Activated CD8-positive, alpha-beta memory T cell treated with anti-CD3 and anti-CD28 coated beads for 1 hour (primary cell): ENCODE data around the gene HEYL.

Experiments used
- DNase-seq, 2 donors: peaks; one replicate each; pipeline ENCODE4 v3.0.0-alpha.2; 2020; ENCODE audit warnings: low read depth in 1 of 2; ENCODE audit errors: extremely low read depth in 1 of 2

The HEYL gene

DNA sequence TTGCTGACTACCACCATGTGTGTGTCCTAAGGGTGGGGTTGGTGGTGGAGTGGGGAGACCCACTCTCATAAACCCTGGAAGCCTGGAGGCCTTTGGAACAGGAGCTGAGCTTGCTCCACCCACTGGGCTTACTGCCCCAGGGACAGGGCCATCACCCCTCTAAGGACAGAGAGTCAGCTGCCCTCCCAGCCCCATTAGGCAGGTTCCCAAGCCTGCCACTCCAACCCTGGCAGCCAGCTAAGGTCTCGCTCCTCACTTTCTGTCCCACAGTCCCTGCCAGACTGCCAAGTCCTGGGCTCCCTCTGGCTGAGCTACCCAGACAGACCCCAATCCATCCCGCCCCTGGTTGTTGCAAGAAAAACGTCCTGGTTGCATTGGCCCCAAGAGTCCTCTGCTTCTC, 28.7 kb upstream of the HEYL start:
- DNase-seq, result no peak

DNA sequence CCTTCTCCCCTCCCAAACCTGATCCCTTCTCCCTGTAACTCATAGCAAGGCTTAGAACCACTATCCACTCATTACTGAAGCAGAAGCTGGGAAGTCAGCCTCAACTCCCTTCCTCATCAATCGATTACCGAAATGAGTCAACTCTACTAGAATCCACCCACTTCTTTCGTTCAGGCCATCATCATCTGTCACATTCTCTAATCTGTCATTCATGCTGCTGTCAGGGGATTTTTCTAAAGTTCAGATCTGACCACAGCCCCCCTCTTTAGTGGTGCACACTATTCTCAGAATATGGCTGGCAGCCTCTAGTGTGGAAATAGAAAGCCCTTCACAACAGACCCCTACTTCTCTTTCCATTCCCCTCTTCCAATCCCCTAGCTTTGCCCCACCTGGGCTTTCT, 27.3 kb upstream of the HEYL start:
- DNase-seq, result no peak

DNA sequence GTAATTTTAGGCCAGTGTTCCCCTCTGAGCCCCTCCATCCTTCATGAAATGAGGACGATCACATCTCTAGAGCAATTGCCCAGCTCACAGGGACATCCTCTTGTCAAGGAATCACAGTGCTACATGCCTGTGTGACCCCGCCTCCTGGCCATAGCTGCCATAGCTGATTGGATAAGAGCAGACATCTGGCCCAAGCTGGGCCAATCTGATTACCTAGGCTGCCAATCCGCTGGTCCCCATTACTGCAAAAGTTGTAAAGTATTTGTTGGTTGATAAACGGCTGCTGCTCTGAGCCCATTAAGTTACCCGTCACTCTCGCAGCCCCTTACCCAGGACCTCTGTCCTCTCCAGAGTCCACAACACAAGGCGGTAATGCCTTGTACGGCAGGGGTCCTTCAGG, 24.1 kb upstream of the HEYL start:
- DNase-seq, result no peak

DNA sequence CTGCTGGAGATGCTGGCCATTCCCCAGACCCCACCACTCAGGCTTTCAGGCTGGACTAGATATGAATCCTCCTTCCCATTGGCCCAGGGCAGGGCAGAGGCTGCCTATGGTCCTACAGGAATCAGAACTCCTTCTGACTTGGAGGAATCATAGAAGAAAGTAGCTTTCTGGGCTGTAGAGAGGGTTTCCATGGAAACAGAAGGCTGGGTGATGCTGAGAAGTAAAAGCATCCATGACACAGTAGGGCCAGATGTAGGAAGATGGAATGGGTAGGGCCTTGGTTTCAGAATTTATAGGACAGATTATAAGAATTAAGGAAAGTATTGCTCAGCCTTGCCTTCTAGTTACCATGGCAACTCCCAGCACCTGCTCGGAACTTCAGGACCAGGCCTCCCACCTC, 23.4 kb upstream of the HEYL start:
- no peak for DNase-seq

DNA sequence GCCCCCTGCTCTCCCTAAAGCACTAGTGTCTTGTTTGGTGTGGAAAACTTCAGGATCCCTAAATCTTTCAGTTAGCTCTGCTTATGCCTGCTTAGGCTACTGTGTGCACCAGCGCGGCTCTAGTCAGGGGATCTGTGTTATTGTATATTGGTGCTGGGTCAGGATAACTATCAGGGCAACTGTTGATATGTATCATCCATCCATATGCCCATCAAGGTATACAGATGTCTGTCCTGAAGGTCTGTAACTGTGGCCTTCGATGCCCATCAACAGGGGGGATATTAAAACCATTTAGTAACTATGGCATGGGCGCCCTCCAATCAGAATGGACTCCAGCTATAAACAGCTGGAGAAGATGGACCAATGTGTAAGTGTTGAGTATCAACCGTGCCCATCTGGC, 20.1 kb upstream of the HEYL start:
- DNase-seq, result no peak

DNA sequence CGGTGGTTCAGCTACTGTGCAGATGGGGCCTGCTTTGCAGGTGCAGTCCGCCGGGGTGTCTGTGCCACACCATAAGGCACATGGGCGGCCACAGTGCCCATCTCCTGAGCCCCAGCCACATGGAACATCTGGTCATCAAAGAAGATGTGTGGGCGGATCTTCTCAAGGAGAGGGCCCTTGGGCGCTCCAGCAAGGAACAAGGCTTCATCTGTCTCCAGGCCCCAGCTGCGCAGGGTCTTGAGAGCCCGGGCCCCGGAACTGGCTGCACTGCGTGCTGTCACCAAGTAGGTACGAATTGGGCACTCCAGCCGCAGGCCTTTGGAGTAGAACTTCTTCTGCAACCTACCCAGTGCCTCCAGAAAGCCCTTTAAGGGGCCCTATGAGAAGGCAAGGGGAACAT, 19.7 kb upstream of the HEYL start:
- no peak for DNase-seq

DNA sequence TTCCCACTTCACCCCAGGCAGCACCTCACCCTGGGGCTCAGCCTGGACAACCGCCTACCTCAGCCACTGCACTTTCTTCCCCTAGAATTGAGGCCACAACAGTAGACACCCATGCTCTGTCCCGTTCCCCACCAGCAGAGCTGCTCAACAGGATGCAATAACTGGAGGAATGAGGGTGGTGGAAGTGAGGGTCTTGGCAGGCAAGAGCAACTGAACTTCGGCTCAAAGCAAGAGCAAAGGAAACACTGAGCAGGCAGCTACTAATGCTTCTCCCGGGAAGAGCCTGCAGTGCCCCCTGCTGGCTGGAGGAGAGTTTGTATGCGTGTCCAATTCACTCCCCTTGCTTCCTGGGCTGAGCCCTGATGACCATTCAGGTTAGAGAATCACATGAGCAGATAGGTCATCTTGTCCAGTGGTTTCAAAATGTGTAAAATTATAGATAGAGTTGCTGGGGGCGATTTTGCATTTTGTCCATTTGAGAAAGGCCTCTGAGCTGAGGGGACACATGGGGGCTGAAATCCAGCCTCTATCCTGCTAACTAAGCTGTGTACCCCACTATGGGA, 18.6 kb upstream of the HEYL start:
- DNase-seq, result peak in 1 of 2 donors; percentile 44

DNA sequence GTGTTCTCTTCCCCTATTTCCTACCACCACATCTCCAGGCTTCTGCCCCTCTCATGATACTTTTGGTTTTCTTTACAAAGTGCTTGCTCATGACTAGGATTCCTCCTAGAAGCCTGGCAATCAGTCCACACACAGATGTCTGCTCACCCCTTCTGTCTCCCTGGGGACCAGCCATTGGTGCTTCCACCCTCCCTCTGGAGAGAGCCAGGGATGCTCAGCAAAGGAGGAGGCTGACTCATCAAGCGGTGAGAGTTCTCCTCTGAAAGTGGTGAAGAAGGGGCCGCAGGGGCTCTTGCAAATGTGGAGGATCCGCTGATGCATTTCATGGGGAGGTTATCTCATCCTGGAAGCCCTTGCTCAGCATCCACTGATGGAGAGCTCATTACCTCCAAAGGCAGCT, 18.0 kb upstream of the HEYL start:
- no peak for DNase-seq

DNA sequence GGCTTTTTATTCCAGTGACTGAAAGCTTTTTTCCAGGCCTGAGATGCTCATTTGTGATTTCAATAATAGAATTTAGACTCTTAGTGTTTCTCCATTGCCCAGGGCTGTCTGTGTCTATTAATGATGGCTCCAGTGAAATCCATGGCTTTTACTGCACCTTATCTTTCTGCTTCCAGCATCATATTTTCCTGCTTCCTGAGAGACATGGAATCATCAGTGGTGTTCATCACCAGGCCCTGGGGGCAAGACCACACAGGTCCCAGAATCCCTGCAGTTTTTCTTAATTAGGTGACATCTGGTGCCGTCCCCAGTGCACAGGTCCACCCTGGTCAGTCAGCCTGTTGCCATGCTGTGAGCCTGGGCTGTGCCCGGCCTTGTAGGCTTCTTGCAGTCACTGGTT, 16.9 kb upstream of the HEYL start:
- DNase-seq, result no peak

DNA sequence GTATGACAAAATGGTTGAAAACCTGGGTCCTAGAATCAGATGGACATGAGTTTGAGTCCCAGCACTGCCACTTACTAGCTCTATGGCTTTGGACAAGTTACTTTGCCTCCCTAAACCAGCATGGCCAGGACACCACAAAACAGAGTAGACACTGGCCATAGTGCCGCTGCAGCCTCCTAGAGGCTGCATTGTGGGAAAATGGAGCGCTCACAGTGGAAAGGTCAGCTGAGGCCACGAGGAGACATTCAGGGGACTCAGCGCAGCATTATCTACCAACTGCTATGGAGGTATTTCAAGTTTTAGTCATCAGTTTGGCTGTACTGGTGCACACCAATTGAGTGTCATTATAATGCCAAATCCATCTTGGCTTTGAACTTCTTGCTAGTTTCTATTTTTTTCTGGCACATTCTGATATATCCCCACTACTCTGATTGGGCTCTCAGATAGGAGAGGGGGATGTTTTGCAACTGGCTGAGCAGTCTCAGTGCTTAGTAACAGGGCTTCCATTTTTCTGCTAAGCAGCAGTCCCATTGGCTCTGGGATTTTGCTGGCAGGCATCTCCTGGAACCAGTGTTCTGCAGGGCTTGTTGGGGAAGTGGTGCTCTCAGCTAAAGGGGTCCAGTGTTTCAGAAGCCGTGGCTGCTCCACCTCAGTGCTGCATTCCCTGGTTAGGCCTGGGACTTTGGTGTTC, 16.3 kb upstream of the HEYL start:
- no peak for DNase-seq

DNA sequence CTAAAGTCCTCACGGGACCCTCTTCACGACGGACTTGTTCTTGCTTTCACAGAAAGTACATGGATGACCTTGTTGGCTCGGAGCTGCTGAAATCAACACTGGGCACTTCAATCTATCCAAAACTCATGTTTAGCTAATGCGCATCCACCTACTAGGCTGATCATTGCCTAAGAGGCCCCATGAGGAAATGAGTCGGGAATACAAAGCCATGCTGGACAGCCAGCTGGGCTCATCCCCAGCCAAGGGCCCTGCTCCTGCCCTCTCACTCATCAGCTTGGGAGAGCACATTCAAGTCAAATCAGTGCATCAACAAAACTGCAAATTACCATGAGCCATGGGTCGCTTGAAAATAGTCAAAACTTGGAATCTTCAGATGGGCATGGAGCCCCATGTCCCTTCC, 14.8 kb upstream of the HEYL start:
- no peak for DNase-seq

DNA sequence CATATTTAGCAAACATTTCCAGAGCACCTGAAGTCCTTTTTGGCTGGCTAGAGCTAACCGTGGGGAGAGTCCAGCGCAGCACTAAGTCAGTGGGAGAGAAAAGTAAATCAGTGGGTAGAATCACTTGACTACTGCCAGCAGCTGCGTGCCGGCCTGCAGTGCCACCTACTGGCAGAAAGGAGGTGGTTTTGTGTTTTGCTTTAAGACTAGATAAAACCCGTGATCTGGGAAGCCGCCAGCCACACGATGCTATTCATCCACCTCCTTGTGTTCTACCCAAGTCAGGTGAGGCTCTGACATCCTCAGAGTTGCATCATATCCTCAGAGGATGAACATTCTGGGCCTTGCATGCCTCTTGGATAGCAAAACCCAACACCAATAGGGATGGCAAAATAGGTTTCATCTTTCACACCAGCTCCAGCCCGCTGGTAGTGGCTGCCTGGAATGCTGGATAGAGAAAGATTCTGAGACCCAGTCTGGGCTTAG, 14.1 kb upstream of the HEYL start:
- DNase-seq, result peak in 1 of 2 donors; percentile 61

DNA sequence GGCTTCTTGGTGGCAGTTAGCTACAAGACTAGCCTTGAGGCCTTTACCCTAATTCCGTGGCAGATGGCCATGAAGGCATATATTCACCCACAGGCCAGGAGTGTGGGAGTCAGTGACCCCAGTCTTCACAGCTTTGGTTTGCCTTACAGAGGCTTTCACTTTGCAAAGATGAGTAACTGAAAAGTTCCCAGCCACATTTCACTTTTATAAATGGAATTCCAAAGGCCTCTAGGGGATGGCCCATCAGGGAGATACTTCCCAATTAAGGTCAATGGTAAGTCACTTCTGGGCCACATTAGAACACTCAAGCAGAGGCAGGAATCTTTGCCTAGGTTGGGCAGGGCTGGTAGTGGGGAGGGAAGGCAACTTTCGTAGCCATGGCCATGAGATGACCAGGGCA, 13.1 kb upstream of the HEYL start:
- DNase-seq, result no peak

DNA sequence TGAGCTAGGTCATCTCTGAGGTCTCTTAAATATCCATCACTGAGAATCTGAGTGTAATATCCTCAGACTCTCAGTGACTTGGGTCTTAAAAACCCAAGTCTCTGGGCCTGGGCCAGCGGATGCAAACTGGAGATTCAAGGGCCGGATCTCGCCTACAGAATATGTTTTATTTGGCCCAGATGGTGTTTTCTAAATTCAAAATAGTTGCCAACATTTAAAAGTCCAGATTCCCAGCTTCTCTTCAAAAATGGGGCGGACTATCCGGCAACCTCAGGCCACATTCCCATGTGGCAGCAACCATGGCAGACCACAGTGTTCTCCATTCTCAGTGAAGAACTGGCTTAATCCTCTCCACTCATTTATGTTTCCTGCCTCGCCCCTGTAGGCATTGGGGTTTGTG, 12.7 kb upstream of the HEYL start:
- DNase-seq, result no peak

DNA sequence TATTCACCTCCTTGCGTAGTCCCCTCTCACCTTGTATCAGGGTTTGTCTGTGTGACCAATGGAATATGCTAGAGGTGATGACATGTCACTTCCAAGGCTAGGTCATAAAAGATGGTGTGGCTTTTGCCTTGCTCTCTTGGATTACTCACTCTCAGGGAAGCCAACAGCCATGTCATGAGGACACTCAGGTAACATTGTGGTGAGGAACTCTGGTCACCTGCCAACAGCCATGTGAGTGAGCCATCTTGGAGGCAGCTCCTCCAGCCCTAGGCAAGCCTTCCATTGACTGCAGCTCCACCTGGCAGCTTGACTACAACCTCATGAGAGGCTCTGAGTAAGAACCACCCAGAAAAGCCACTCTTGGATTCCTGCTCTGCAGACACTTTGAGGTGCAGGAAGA, 11.0 kb upstream of the HEYL start:
- DNase-seq, result no peak

DNA sequence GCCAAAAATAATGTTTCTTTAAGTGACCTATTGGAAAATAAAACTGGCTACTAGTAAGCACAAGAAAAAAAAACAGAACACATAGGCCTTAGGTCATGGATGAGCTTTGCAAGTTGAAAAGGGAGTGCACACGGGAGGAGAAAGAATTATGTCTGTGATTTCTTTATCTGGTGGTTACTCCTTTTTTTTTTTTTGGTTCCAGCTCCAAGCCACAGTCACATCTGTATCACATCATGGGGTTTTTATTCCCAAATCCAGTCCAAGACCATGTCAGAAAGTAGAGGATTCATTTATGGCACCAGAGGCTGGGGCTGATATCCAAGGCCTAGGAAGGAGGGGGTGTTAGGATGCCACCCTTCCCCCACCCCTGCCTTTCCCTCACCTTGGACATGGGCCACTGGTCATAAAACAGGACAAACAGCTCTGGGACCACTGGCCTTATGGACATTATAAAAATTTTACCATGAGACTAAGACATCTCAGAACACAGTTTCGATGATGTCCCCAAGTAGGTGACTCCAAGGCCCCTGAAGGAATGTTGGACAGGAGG, 10.3 kb upstream of the HEYL start:
- DNase-seq, result no peak

DNA sequence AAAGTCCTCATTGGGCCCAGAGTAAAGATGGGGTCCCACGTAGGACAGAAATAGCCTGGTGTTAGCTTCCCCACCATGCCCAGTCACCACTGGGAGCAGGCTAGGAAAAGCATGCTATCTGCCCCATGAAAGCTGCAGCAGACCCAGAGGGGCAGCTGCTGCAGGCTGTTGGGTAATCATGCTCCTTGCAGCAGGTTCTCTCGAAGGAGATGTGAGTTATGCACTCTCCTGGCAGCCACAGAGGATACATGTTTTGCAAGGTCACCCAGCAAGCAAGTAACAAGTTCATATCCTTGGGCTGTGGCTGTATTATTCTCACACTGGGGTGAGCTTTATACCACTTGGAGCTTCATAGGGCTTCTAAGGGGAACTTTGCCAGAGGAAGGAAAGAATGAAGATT, 9.1 kb upstream of the HEYL start:
- DNase-seq, result no peak

DNA sequence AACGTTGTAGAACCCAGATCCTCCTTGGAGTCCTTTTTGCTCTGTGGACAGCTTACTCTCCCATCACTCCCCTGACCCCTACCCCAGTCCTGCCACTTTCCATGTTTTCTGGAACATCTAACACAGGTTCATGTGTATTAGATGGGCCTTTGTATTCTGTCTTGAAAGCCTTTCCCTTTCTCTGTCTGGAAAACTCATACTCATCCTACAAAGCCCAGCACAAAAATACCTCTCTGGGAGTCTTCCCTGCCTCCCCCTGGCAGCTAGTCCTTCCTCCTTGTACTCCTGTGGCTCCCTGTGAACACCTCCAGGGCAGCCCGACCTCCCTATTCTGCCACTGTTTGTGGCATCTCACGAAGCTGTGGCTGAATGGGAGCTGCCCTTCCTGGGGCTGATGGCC, 7.8 kb upstream of the HEYL start:
- no peak for DNase-seq

DNA sequence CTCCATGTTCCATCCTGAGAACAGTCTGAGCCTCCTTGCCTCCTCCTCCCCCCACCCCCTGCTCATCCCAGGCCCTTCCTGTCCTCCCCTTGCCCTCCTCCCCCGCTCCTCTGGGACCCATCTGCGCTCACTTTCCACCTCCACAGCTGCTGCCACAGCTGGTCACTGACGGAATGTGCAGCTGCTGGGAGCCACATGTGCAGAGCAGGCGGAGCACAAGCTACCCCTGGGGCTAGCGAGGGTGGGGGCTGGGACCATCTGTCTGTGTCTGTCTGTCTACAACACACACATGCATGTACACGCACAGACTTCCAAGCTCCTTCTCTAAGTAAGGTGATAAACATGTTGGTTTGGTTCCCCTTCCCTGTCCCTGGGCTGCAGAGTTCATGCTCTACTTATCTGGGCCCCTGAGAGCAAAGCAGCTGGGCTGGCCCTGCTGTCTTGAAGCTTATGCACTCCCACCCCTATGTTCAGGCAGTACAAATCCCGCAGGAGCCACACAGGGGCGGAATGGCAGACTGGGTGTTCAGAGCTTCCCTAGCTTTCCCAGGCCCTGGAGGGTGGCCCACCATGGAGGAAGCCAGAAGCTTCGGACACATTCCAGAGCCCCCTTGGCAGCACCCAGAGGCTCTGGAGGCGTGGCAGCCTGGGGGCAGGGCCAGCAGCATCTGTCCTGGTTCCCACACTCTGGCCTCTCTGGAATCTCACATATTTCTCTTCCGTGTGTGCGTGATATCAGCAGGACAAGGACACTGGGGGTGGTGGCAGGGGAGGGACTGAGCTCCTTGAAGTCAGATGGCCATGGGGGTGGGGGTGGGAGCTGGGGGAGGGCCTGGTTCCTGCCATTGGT, 7.0 kb upstream of the HEYL start:
- no peak for DNase-seq

DNA sequence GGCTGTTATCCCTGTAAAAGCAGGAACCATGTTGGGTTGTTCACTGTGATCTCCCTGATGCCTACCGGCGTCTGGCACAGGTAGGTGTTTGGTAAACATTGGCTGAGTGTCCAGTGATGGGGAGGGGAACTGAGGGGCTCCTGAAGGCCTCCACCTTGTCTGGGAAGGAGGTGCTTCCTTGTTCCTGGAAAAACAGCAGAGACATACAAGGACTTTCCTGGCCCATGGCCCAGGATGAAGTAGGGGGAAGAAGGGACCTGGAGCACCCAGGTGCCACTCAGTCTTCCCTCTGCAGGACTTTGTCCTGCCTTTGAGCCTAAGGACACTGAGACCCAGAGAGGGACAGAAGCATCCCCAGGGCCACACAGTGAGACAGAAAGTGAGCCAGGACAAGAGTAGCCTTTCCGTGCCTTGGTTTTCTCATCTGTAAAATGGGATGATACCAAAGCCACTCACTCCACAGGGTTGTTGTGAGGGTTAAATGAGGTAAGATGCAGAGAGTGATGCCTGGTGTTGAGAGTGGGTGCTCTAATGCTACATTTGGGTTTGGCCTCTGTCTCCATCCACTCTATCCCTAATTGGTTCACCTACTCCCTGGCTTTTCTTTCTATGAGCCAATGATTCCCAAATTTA, 6.1 kb upstream of the HEYL start:
- DNase-seq, result no peak

DNA sequence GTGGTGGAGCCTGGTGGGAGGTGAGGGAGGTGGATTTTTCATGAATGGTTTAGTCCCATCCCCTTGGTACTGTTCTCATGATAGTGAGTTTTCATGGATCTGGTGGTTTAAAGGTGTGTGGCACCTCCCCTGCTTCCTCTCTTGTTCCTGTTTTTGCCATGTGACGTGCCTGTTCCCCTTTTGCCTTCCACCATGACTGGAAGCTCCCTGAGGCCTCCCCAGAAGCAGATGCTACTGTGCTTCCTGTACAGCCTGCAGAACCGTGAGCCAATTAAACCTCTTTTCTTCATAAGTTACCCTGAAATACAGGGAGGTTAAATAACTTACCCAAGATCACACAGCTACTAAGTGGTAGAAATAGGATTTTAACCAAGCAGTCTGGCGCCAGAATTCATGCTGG, 4.3 kb upstream of the HEYL start:
- no peak for DNase-seq
